DND-41 (cell line): ENCODE measurements around the gene MTURN.

Experiments used
- ATAC-seq: fragments of 200-7000 bp; cut with Tn5 transposase; 3 replicates; pipeline ENCODE4 v1.9.1; 2021; ENCODE audit warnings: low read depth; ENCODE audit not compliant: insufficient read depth
- DNase-seq: peaks from one replicate; pipeline ENCODE4 v3.0.0-alpha.2; 2020
- H2AFZ ChIP-seq: 2 replicates; pipeline ENCODE4 v1.6.0; 2012; ENCODE audit warnings: low read depth, low read length
- H3K27ac ChIP-seq: 2 replicates; pipeline ENCODE4 v1.5.1; 2012; ENCODE audit warnings: low read length, inconsistent platforms
- H3K27me3 ChIP-seq: fragments of 200-600 bp; sonication (generic); 2 replicates; pipeline ENCODE4 v1.6.0; 2012; ENCODE audit warnings: low read length, mild to moderate bottlenecking, inconsistent platforms; ENCODE audit not compliant: insufficient read depth, poor library complexity
- H3K36me3 ChIP-seq: 2 replicates; pipeline ENCODE4 v1.5.1; 2012; ENCODE audit warnings: low read length, inconsistent platforms; ENCODE audit not compliant: insufficient read depth
- H3K4me1 ChIP-seq: 2 replicates; pipeline ENCODE4 v1.5.1; 2012; ENCODE audit warnings: mild to moderate bottlenecking, low read length; ENCODE audit not compliant: insufficient read depth
- H3K4me2 ChIP-seq: 2 replicates; pipeline ENCODE4 v1.6.0; 2012; ENCODE audit warnings: mild to moderate bottlenecking, moderate library complexity, low read length, inconsistent platforms; ENCODE audit not compliant: insufficient read depth
- H3K4me3 ChIP-seq, 2 experiments: fragments of 200-600 bp in 1 of 2; shearing (Covaris generic) in 1 of 2; 2 replicates each; pipeline ENCODE4 v1.5.1; 2012 to 2016; ENCODE audit warnings: inconsistent platforms in 2 of 2, low read length in 2 of 2, mild to moderate bottlenecking in 2 of 2, low read depth in 1 of 2, moderate library complexity in 1 of 2
- H3K79me2 ChIP-seq: 2 replicates; pipeline ENCODE4 v1.6.0; 2012; ENCODE audit warnings: low read length, inconsistent platforms; ENCODE audit not compliant: insufficient read depth
- H3K9ac ChIP-seq: 2 replicates; pipeline ENCODE4 v1.6.0; 2012; ENCODE audit warnings: low read depth, mild to moderate bottlenecking, inconsistent platforms, low read length, moderate library complexity
- H3K9me3 ChIP-seq: 2 replicates; pipeline ENCODE4 v1.5.1; 2012; ENCODE audit warnings: low read length, moderate library complexity, mild to moderate bottlenecking, inconsistent platforms; ENCODE audit not compliant: insufficient read depth, severe bottlenecking
- H4K20me1 ChIP-seq: 2 replicates; pipeline ENCODE4 v1.6.0; 2012; ENCODE audit warnings: low read length; ENCODE audit not compliant: insufficient read depth
- EZH2 ChIP-seq: IDR thresholded peaks from 3 replicates; pipeline ENCODE4 v1.6.1; 2012; ENCODE audit warnings: borderline replicate concordance, low read depth, mild to moderate bottlenecking, moderate library complexity, low read length, inconsistent platforms; ENCODE audit not compliant: severe bottlenecking
- TF ChIP-seq, protein P1 (sequence below): IDR thresholded peaks from 2 replicates; pipeline ENCODE4 v1.5.1; 2012; ENCODE audit warnings: borderline replicate concordance, low read length, moderate library complexity, mild to moderate bottlenecking; ENCODE audit not compliant: poor library complexity, severe bottlenecking; ENCODE audit errors: extremely low read depth

MTURN gene

GRCh38 chr7:30177186-30177585 is 42.4 kb downstream of the MTURN start:
- Histone ChIP-seq H3K4me3 (no peak overlapping the region), H3K27me3 (no peaks in the 10 kb centered on the region), H2AFZ (no peak overlapping the region), H3K9ac (no peak overlapping the region), H3K9me3 (no peaks in the 10 kb centered on the region), H3K79me2 (no peaks in the 10 kb centered on the region), H3K4me1 (no peaks in the 10 kb centered on the region), H3K36me3 (no peaks in the 10 kb centered on the region), H3K4me2 (no peak overlapping the region), H3K27ac (no peak overlapping the region), H4K20me1 (no peaks in the 10 kb centered on the region)
- DNase-seq (no peak), ATAC-seq (no peak)
- TF ChIP-seq, protein P1, sequence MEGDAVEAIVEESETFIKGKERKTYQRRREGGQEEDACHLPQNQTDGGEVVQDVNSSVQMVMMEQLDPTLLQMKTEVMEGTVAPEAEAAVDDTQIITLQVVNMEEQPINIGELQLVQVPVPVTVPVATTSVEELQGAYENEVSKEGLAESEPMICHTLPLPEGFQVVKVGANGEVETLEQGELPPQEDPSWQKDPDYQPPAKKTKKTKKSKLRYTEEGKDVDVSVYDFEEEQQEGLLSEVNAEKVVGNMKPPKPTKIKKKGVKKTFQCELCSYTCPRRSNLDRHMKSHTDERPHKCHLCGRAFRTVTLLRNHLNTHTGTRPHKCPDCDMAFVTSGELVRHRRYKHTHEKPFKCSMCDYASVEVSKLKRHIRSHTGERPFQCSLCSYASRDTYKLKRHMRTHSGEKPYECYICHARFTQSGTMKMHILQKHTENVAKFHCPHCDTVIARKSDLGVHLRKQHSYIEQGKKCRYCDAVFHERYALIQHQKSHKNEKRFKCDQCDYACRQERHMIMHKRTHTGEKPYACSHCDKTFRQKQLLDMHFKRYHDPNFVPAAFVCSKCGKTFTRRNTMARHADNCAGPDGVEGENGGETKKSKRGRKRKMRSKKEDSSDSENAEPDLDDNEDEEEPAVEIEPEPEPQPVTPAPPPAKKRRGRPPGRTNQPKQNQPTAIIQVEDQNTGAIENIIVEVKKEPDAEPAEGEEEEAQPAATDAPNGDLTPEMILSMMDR = no peak
- TF ChIP-seq EZH2 = no peak

DNA sequence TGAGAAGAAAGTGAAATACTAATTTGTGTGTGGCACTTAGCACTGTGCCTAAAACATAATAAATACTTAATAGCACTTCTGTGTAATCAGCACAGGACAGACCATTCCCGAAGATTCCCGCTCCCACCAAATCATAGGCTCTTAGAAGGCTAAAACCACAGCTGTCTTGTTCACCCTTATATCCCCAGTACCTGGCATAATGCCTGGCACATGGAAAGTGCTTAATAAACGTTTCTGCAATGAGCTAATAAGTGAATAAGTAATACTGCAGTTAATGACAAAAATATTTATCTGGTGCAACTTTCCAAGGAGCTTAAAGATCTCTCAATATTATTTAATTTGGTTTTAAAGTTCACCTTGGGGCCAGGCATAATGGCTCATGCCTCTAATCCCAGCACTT is 43.2 kb downstream of the MTURN start:
- no peaks in the 10 kb centered on the region for H3K4me1 ChIP-seq
- no peak for ATAC-seq
- TF ChIP-seq, protein P1 = no peak

DNA sequence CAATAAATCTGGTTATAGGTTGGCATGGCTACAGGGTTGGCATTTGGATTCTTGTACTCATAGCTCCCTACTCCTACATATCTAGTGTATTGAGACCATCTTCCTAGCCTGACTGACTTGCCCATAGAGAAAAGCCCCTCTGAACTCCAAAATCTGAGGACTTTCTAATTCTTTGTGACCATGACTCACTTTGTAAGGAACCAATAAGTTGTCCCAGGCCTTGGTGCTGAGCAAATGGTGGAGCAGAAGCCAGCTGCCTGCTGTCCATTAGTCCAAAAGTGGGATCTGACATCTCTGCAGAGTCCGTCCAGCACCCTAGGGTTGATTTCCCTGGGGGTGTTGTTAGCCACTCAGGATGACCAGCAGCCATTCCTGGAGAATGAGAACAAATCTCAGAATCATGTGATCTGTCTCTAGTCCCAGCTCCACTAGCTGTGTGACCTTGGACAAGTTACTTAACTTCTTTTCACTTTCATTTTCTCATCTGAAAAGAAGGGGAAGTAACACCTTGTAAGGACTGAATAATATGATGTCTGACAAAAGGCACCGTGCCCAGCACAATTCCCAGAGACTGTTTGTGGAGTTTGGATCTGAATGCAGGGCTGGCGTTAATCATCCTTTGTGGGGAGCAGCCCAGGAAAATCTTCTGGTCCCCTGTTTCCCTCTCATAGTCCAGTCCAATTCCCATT is 44.1 kb downstream of the MTURN start:
- Histone ChIP-seq H3K79me2 (no peaks in the 10 kb centered on the region), H3K27me3 (no peaks in the 10 kb centered on the region), H3K27ac (no peak overlapping the region), H3K9ac (no peak overlapping the region), H2AFZ (no peak overlapping the region), H3K4me1 (no peaks in the 10 kb centered on the region), H3K4me3 (no peak overlapping the region), H3K4me2 (no peak overlapping the region), H4K20me1 (no peaks in the 10 kb centered on the region), H3K9me3 (no peaks in the 10 kb centered on the region), H3K36me3 (no peaks in the 10 kb centered on the region)
- TF ChIP-seq, protein P1 = no peak
- no peak for TF ChIP-seq EZH2
- no peak for DNase-seq
- ATAC-seq = no peak

More for the DNA sequence above, 43.2 kb downstream of the MTURN start:
- Histone ChIP-seq H3K9ac (no peak overlapping the region), H2AFZ (no peak overlapping the region), H3K79me2 (no peaks in the 10 kb centered on the region), H4K20me1 (no peaks in the 10 kb centered on the region), H3K27ac (no peak overlapping the region), H3K27me3 (no peaks in the 10 kb centered on the region), H3K9me3 (no peaks in the 10 kb centered on the region), H3K36me3 (no peaks in the 10 kb centered on the region), H3K4me2 (no peak overlapping the region), H3K4me3 (no peak overlapping the region)
- no peak for DNase-seq
